RWPE1 (cell line): Measurements from ENCODE around the gene CNTRL.

Source experiments
- CTCF ChIA-PET: fragments of 350-600 bp; sonication (Branson Sonifier 250); formaldehyde crosslinking; extraction: SDS; loops from one replicate; lab custom pipeline; 2021; lab: Yijun Ruan, JAX
- POLR2A ChIA-PET: fragments of 400-600 bp; formaldehyde crosslinking; extraction: SDS; loops from one replicate; lab custom pipeline; 2020; ENCODE audit warnings: antibody characterized with exemption; ENCODE audit not compliant: low non-redundant PET; lab: Yijun Ruan, JAX
- DNase-seq: peaks from one replicate; pipeline ENCODE4 v3.0.0; 2012; ENCODE audit warnings: low spot score
- H3K27ac ChIP-seq: fragments of 450-650 bp; 2 replicates; pipeline ENCODE4 v1.5.1; 2017
- CTCF ChIP-seq: fragments of 450-650 bp; conservative IDR thresholded peaks from 2 replicates; pipeline ENCODE4 v1.5.1; 2017; ENCODE audit warnings: low read depth, mild to moderate bottlenecking

CNTRL gene

GRCh38 chr9:121107029-121107428 is 32.3 kb downstream of the CNTRL start:
- CTCF ChIA-PET: interaction anchor here (0.6 to 1.0 kb wide), 7 partner anchors 14 to 1405 kb away, joined by 3 to 5 read pairs (median 3); no protein-coding TSS in a partner anchor
- peak; percentile 68 for DNase-seq

GRCh38 chr9:121107881-121108280 is 33.1 kb downstream of the CNTRL start:
- H3K27ac ChIP-seq: no peak overlapping the region
- ChIA-PET CTCF (interaction anchor here (0.7 to 0.8 kb wide), 2 partner anchors 14 to 52 kb away, joined by 3 read pairs; no protein-coding TSS in a partner anchor), POLR2A (no interaction called here)
- DNase-seq: no peak
- no peak for TF ChIP-seq CTCF

More at GRCh38 chr9:121107029-121107428, 32.3 kb downstream of the CNTRL start:
- POLR2A ChIA-PET: no interaction called here
- H3K27ac ChIP-seq: no peak overlapping the region
- TF ChIP-seq CTCF: peak; percentile 48

- TF ChIP-seq CTCF: no peak
- DNase-seq: no peak
These were observed 40.7 kb downstream of the CNTRL start for GRCh38 chr9:121115466-121115865.

GRCh38 chr9:121118266-121118665 is 43.5 kb downstream of the CNTRL start:
- no peak overlapping the region for H3K27ac ChIP-seq
- DNase-seq: no peak
- CTCF ChIA-PET: no interaction called here
- POLR2A ChIA-PET: no interaction called here
- no peak for TF ChIP-seq CTCF

More at GRCh38 chr9:121115466-121115865, 40.7 kb downstream of the CNTRL start:
- ChIA-PET CTCF (interaction anchor here (0.6 to 0.7 kb wide), 2 partner anchors 49 to 346 kb away, joined by 3 to 6 read pairs; no protein-coding TSS in a partner anchor), POLR2A (no interaction called here)
- no peak overlapping the region for H3K27ac ChIP-seq

GRCh38 chr9:121120386-121120785 is 45.6 kb downstream of the CNTRL start:
- DNase-seq: no peak
- ChIA-PET POLR2A (no interaction called here), CTCF (interaction anchor here (0.7 kb wide), 1 partner anchor 27 kb away, joined by 3 read pairs; no protein-coding TSS in a partner anchor)
- TF ChIP-seq CTCF: no peak
- no peak overlapping the region for H3K27ac ChIP-seq

- DNase-seq: peak; percentile 98
- ChIA-PET POLR2A (interaction anchor here (0.6 kb wide), 1 partner anchor 210 kb away, joined by 3 read pairs; no protein-coding TSS in a partner anchor), CTCF (interaction anchor here (0.5 to 1.4 kb wide), 6 partner anchors 14 to 594 kb away, joined by 3 to 5 read pairs (median 3); no protein-coding TSS in a partner anchor)
- peak overlapping the region; percentile 75 for H3K27ac ChIP-seq
- peak; percentile 67 for TF ChIP-seq CTCF
These were observed 46.9 kb downstream of the CNTRL start for GRCh38 chr9:121121582-121122087.
